HG03103 (cell line): Measurements from ENCODE around the gene C19orf12.
A peak's percentile ranks its signal among the peaks of the same experiment; 100 is the strongest.
"Not testable (repeated sequence)": the region's sequence is repeated elsewhere in the genome, so short reads cannot be mapped to it uniquely, and the experiment has no call there.

ENCODE experiments used
- ATAC-seq: cut with Tn5 transposase; IDR thresholded peaks from one replicate; pipeline ENCODE4 v1.9.1; 2021; ENCODE audit warnings: low read depth; ENCODE audit not compliant: unreplicated experiment

C19orf12 gene

GRCh38 chr19:29678484-29679106, 36.5 kb downstream of the C19orf12 start:
- ATAC-seq, result no peak

GRCh38 chr19:29677001-29677817, 37.9 kb downstream of the C19orf12 start:
- ATAC-seq, result no peak

- no peak for ATAC-seq
Measured at GRCh38 chr19:29676586-29676985, 38.5 kb downstream of the C19orf12 start.

- no peak for ATAC-seq
Measured at GRCh38 chr19:29675650-29676186, 39.3 kb downstream of the C19orf12 start.

GRCh38 chr19:29675120-29675649, 39.9 kb downstream of the C19orf12 start:
- no peak for ATAC-seq

- no peak for ATAC-seq
Measured at GRCh38 chr19:29674374-29675119, 40.5 kb downstream of the C19orf12 start.

GRCh38 chr19:29673451-29674371, 41.4 kb downstream of the C19orf12 start:
- no peak for ATAC-seq

GRCh38 chr19:29672933-29673336, 42.1 kb downstream of the C19orf12 start:
- ATAC-seq, result peak; percentile 35

- ATAC-seq, result no peak
Measured at GRCh38 chr19:29672319-29672932, 42.6 kb downstream of the C19orf12 start.

GRCh38 chr19:29671393-29672160, 43.5 kb downstream of the C19orf12 start:
- peak; percentile 80 for ATAC-seq

GRCh38 chr19:29671026-29671392, 44.1 kb downstream of the C19orf12 start:
- ATAC-seq, result not testable (repeated sequence)

- ATAC-seq, result no peak
Measured at GRCh38 chr19:29670255-29670654, 44.8 kb downstream of the C19orf12 start.

GRCh38 chr19:29668746-29669609, 46.1 kb downstream of the C19orf12 start:
- no peak for ATAC-seq

- no peak for ATAC-seq
Measured at GRCh38 chr19:29667901-29668341, 47.1 kb downstream of the C19orf12 start.

GRCh38 chr19:29667387-29667783, 47.7 kb downstream of the C19orf12 start:
- ATAC-seq, result no peak

GRCh38 chr19:29666578-29667386, 48.3 kb downstream of the C19orf12 start:
- no peak for ATAC-seq
